CD4-positive, alpha-beta T cell (primary cell): ENCODE results near the gene DSG3. TPM values are rescaled to one million over a fixed set of nuclear protein-coding genes. Genes with fewer than 3 reads are reported as not detected.

Source experiments
- ATAC-seq: fragments of 200-7000 bp; cut with Tn5 transposase; one replicate; pipeline ENCODE4 v1.10.0; 2022; ENCODE audit warnings: mild to moderate bottlenecking; ENCODE audit not compliant: poor library complexity
- CTCF ChIA-PET: fragments of 350-600 bp; sonication (Branson Sonifier 250); formaldehyde crosslinking; loops from one replicate; lab custom pipeline; 2021; ENCODE audit warnings: antibody characterized with exemption, inconsistent platforms; lab: Charles Lee
- POLR2A ChIA-PET: fragments of 350-600 bp; sonication (Branson Sonifier 250); formaldehyde crosslinking; loops from one replicate; lab custom pipeline; 2021; ENCODE audit warnings: antibody characterized with exemption, inconsistent platforms; lab: Charles Lee
- DNase-seq, 14 experiments: peaks; one replicate each; pipeline ENCODE4 v3.0.0-alpha.2; 2013 to 2020; ENCODE audit warnings: mixed read lengths in 2 of 14
- H3K27ac ChIP-seq, 2 donors: one replicate each; pipeline versions ENCODE4 v1.5.1 to v1.7.0; 2013; ENCODE audit warnings: low read length in 2 of 2, low read depth in 1 of 2, mild to moderate bottlenecking in 1 of 2
- H3K27me3 ChIP-seq, 2 experiments: 1 replicate in 1 of 2; 2 replicates in 1 of 2; pipeline versions ENCODE4 v1.6.1 to v1.7.0; 2013; ENCODE audit warnings: low read length in 2 of 2, control low read depth in 1 of 2, mild to moderate bottlenecking in 1 of 2, moderate library complexity in 1 of 2; ENCODE audit not compliant: insufficient read depth in 2 of 2, control insufficient read depth in 1 of 2
- H3K36me3 ChIP-seq: one replicate; pipeline ENCODE4 v1.6.1; 2013; ENCODE audit warnings: low read length, control low read depth; ENCODE audit not compliant: insufficient read depth
- H3K4me1 ChIP-seq: one replicate; pipeline ENCODE4 v1.6.1; 2013; ENCODE audit warnings: low read length, control low read depth; ENCODE audit not compliant: insufficient read depth
- H3K4me3 ChIP-seq: one replicate; pipeline ENCODE4 v1.5.1; 2013; ENCODE audit warnings: mild to moderate bottlenecking, low read length, moderate library complexity
- H3K9me3 ChIP-seq, 2 experiments: 1 replicate in 1 of 2; 2 replicates in 1 of 2; pipeline versions ENCODE4 v1.6.1 to v1.7.0; 2013; ENCODE audit warnings: low read length in 2 of 2, mild to moderate bottlenecking in 2 of 2, control low read depth in 1 of 2, moderate library complexity in 1 of 2; ENCODE audit not compliant: control insufficient read depth in 1 of 2, insufficient read depth in 1 of 2
- H3K27ac Mint-ChIP-seq: one replicate; pipeline ENCODE4 v1.8.0; 2020; ENCODE audit warnings: mixed read lengths
- H3K27me3 Mint-ChIP-seq: one replicate; pipeline ENCODE4 v1.8.0; 2021; ENCODE audit warnings: mixed read lengths
- H3K36me3 Mint-ChIP-seq: one replicate; pipeline ENCODE4 v1.8.0; 2021; ENCODE audit warnings: low read depth, mixed read lengths
- H3K4me1 Mint-ChIP-seq: one replicate; pipeline ENCODE4 v1.8.0; 2021; ENCODE audit warnings: low read depth, mixed read lengths
- H3K4me3 Mint-ChIP-seq: one replicate; pipeline ENCODE4 v1.8.0; 2020; ENCODE audit warnings: mild to moderate bottlenecking, mixed read lengths
- H3K9me3 Mint-ChIP-seq: one replicate; pipeline ENCODE4 v1.8.0; 2020; ENCODE audit warnings: mixed read lengths
- CTCF ChIP-seq: fragments of 200-600 bp; IDR thresholded peaks from one replicate; pipeline ENCODE4 v1.8.0; 2022; ENCODE audit warnings: antibody characterized with exemption, mild to moderate bottlenecking
- intact Hi-C, 2 experiments: fragments of 100-400 bp; cut with DNase I in 1 of 2; cut with micrococcal nuclease in 1 of 2; formaldehyde crosslinking; loops; one replicate each; pipeline versions ENCODE4 v1.15.1 to v1.9.0; 2023 to 2025; cut with DNase I, micrococcal nuclease
- total RNA-seq, 174 experiments: library from RNA in 2 of 174; stranded (reverse) in 2 of 174; gene quantifications; one replicate each; pipeline ENCODE4 v1.2.3 and lab custom pipeline; 2021 to 2026

Gene DSG3
- total RNA-seq, 2 experiments from 2014 or later = not detected

GRCh38 chr18:31413137-31413536 is 34.4 kb upstream of the DSG3 start:
- Histone ChIP-seq H3K4me3 (no peak overlapping the region), H3K4me1 (no peaks in the 10 kb centered on the region)
- POLR2A ChIA-PET = no interaction called here

GRCh38 chr18:31417850-31418249 is 29.7 kb upstream of the DSG3 start:
- no peaks in the 10 kb centered on the region for H3K36me3 Mint-ChIP-seq
- no peak for TF ChIP-seq CTCF
- no peak overlapping the region for H3K4me3 Mint-ChIP-seq
- Histone ChIP-seq H3K36me3 (no peaks in the 10 kb centered on the region), H3K4me3 (no peak overlapping the region), H3K27me3 (no peaks in the 10 kb centered on the region), H3K9me3 (peaks cover 0 to 5% of the 10 kb centered on the region in 2 experiments), H3K4me1 (no peaks in the 10 kb centered on the region), H3K27ac (no peak overlapping the region)
- H3K27ac Mint-ChIP-seq = no peak overlapping the region
- intact Hi-C loops = no loop called here
- no peak for DNase-seq
- ChIA-PET POLR2A (no interaction called here), CTCF (no interaction called here)
- H3K9me3 Mint-ChIP-seq = peaks cover 6% of the 10 kb centered on the region
- H3K27me3 Mint-ChIP-seq = no peaks in the 10 kb centered on the region
- H3K4me1 Mint-ChIP-seq = no peaks in the 10 kb centered on the region
- no peak for ATAC-seq

More at GRCh38 chr18:31413137-31413536, 34.4 kb upstream of the DSG3 start:
- H3K9me3 ChIP-seq = peaks cover 0 to 8% of the 10 kb centered on the region in 2 experiments
- H3K36me3 Mint-ChIP-seq = no peaks in the 10 kb centered on the region
- H3K27ac ChIP-seq = no peak overlapping the region
- no peak for ATAC-seq
- no peak for DNase-seq
- H3K9me3 Mint-ChIP-seq = peaks cover 10% of the 10 kb centered on the region
- no peak for TF ChIP-seq CTCF
- H3K27ac Mint-ChIP-seq = no peak overlapping the region
- intact Hi-C loops = no loop called here
- no peaks in the 10 kb centered on the region for H3K36me3 ChIP-seq
- H3K4me3 Mint-ChIP-seq = no peak overlapping the region
- CTCF ChIA-PET = no interaction called here
- no peaks in the 10 kb centered on the region for H3K27me3 ChIP-seq
- no peaks in the 10 kb centered on the region for H3K4me1 Mint-ChIP-seq
- H3K27me3 Mint-ChIP-seq = peaks cover 6% of the 10 kb centered on the region

GRCh38 chr18:31419457-31419932 is 28.0 kb upstream of the DSG3 start:
- no peak for ATAC-seq
- H3K4me1 Mint-ChIP-seq = no peaks in the 10 kb centered on the region
- DNase-seq = no peak
- intact Hi-C loops = no loop called here
- no peaks in the 10 kb centered on the region for H3K9me3 Mint-ChIP-seq
- POLR2A ChIA-PET = no interaction called here
- Histone ChIP-seq H3K36me3 (no peaks in the 10 kb centered on the region), H3K9me3 (peaks cover 0 to 5% of the 10 kb centered on the region in 2 experiments), H3K27ac (no peak overlapping the region), H3K4me3 (no peak overlapping the region), H3K27me3 (no peaks in the 10 kb centered on the region), H3K4me1 (no peaks in the 10 kb centered on the region)
- H3K36me3 Mint-ChIP-seq = no peaks in the 10 kb centered on the region
- CTCF ChIA-PET = no interaction called here
- no peak for TF ChIP-seq CTCF
- H3K4me3 Mint-ChIP-seq = no peak overlapping the region
- no peak overlapping the region for H3K27ac Mint-ChIP-seq
- H3K27me3 Mint-ChIP-seq = no peaks in the 10 kb centered on the region
